ENCODE data around the gene PLXDC2.

The PLXDC2 gene

DNA sequence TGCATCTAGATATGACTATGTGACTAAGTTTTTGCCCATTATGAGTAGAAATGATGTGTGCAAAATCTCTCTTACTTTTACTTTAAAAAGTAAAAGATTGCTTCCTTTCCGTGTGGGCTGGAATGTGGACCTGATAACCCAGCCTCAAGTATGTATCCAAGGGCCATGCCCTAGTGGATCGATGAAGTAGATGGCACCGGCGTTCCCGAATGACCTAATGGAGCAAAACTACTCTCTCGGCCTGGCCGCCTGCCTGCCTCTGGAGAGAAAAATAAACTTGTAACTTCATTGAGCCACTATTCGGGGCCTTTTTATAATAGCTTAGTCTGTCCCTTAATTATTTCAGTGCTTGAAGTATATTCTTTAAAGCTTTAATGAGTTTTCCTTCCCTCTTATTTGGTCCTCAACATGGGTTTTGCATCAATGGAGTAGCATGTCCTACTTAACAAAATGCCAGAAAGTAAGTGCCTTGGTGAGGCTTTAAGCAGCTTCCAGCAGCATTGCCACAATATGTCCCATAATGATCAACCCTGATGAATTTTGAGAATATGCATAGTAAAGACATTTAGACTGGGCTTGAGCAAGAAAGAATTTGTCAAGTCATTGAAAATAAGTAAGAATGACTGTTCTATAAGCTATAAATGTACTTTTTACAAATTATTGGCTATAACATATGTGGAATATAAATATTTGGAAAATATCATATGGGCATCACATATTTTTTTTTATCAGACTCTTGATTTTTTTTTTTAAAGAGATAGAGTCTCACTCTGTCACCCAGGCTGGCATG lies 61.4 kb downstream of the PLXDC2 start:
- Histone ChIP-seq H2AFZ (no peak overlapping the region), H3K27me3 (ENCODE audit: control insufficient read depth, insufficient read depth, low read length) (no peaks in the 10 kb centered on the region), H3K4me3 (ENCODE audit: low read depth, low read length) (no peak overlapping the region), H3K27ac (no peak overlapping the region), H3K4me2 (ENCODE audit: low read length) (no peak overlapping the region), H3K79me2 (peaks cover 40% of the 10 kb centered on the region), H3K4me1 (peaks cover 11% of the 10 kb centered on the region), H3K9ac (no peak overlapping the region), H3K9me3 (ENCODE audit: control insufficient read depth, low read length) (no peaks in the 10 kb centered on the region), H3K36me3 (ENCODE audit: control insufficient read depth, insufficient read depth, low read length) (no peaks in the 10 kb centered on the region)
- TF ChIP-seq, protein P1, sequence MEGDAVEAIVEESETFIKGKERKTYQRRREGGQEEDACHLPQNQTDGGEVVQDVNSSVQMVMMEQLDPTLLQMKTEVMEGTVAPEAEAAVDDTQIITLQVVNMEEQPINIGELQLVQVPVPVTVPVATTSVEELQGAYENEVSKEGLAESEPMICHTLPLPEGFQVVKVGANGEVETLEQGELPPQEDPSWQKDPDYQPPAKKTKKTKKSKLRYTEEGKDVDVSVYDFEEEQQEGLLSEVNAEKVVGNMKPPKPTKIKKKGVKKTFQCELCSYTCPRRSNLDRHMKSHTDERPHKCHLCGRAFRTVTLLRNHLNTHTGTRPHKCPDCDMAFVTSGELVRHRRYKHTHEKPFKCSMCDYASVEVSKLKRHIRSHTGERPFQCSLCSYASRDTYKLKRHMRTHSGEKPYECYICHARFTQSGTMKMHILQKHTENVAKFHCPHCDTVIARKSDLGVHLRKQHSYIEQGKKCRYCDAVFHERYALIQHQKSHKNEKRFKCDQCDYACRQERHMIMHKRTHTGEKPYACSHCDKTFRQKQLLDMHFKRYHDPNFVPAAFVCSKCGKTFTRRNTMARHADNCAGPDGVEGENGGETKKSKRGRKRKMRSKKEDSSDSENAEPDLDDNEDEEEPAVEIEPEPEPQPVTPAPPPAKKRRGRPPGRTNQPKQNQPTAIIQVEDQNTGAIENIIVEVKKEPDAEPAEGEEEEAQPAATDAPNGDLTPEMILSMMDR (IDR thresholded peaks at IDR 0.05): no peak

DNA sequence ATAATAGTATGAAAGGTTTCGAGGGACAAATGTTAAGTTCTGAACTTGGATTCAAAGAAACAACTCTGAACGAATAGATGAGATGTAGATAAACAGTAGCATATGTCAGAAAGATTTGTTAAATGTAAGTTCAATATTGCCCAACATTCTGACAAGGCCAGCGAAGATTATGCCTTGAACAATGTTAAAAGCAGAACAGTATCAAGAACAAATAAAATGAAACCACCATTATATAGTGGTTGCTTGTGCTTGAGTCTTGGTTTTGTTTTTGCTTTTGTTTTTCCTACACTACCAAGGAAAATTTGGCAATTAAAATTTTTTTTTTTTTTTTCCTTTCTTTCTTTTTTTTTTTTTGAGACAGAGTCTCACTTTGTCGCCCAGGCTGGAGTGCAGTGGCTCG lies 66.4 kb downstream of the PLXDC2 start:
- H3K36me3 ChIP-seq (ENCODE audit: control insufficient read depth, insufficient read depth, low read length): no peaks in the 10 kb centered on the region
- no peak overlapping the region for H3K9ac ChIP-seq
- no peak overlapping the region for H3K27ac ChIP-seq
- H3K4me1 ChIP-seq: peaks cover 7% of the 10 kb centered on the region
- peaks cover 53% of the 10 kb centered on the region for H3K79me2 ChIP-seq
- no peaks in the 10 kb centered on the region for H3K9me3 ChIP-seq (ENCODE audit: control insufficient read depth, low read length)
- no peaks in the 10 kb centered on the region for H3K27me3 ChIP-seq (ENCODE audit: control insufficient read depth, insufficient read depth, low read length)
- H2AFZ ChIP-seq: no peak overlapping the region
- no peak overlapping the region for H3K4me2 ChIP-seq (ENCODE audit: low read length)
- TF ChIP-seq, protein P1 (IDR thresholded peaks at IDR 0.05): no peak
- H3K4me3 ChIP-seq (ENCODE audit: low read depth, low read length): no peak overlapping the region

DNA sequence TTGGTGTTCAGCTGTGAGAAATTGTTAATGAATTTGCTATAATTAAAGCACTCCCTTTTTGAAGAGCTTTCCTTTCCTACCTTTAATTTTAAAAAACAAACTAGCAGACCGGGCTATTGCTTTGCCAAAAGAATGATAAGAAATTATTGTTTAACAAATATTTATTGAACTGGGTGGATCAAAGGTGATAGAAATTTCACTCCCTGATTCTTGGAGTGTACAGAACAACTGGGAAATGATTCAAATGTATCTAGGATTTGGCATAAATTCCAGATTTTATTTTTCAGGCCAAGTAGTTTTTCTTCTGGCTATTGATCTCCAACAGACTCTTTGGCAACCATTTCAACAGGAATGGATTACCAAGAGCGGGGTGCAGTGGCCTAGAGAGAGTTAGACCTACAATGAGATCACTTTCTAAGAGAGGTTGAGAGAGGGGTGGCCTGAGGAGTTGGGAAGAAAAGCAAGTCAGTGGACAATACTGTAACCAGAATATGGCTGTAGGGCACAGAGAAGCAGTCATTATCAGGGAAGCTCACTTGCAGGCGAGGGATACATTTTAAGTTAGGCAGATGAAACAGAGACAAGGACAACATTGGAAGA lies 71.9 kb downstream of the PLXDC2 start:
- TF ChIP-seq, protein P1 (IDR thresholded peaks at IDR 0.05): no peak
- no peaks in the 10 kb centered on the region for H3K27me3 ChIP-seq (ENCODE audit: control insufficient read depth, insufficient read depth, low read length)
- no peaks in the 10 kb centered on the region for H3K36me3 ChIP-seq (ENCODE audit: control insufficient read depth, insufficient read depth, low read length)
- H3K9ac ChIP-seq: no peak overlapping the region
- H3K27ac ChIP-seq: no peak overlapping the region
- no peaks in the 10 kb centered on the region for H3K4me1 ChIP-seq
- no peak overlapping the region for H3K4me2 ChIP-seq (ENCODE audit: low read length)
- H2AFZ ChIP-seq: no peak overlapping the region
- no peaks in the 10 kb centered on the region for H3K9me3 ChIP-seq (ENCODE audit: control insufficient read depth, low read length)
- no peak overlapping the region for H3K4me3 ChIP-seq (ENCODE audit: low read depth, low read length)
- H3K79me2 ChIP-seq: peaks cover 27% of the 10 kb centered on the region

DNA sequence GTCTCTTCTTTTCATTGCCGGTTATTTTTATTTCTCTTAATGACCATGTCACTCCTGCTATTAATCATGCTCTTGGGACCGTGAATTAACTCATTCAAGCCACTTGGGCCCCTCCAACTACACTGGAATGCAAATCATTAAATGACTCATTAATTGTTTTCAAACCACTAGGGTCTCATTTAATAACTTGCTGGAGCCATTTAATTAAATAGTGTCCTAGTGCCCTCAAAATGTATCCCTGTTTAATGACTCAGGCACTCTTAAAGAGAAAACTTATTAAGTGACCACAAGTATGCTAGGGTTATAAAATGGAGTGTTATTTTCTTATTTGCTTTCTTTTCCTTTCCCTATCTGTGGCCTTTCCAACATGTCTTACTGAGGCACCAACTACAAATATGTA lies 73.0 kb downstream of the PLXDC2 start:
- Histone ChIP-seq H2AFZ (no peak overlapping the region), H3K27me3 (ENCODE audit: control insufficient read depth, insufficient read depth, low read length) (no peaks in the 10 kb centered on the region), H3K4me2 (ENCODE audit: low read length) (no peak overlapping the region), H3K79me2 (peaks cover 28% of the 10 kb centered on the region), H3K9ac (no peak overlapping the region), H3K9me3 (ENCODE audit: control insufficient read depth, low read length) (no peaks in the 10 kb centered on the region), H3K36me3 (ENCODE audit: control insufficient read depth, insufficient read depth, low read length) (no peaks in the 10 kb centered on the region), H3K27ac (no peak overlapping the region), H3K4me1 (no peaks in the 10 kb centered on the region), H3K4me3 (ENCODE audit: low read depth, low read length) (no peak overlapping the region)
- TF ChIP-seq, protein P1 (IDR thresholded peaks at IDR 0.05): no peak

Measured in parathyroid adenoma (tissue), 2 donors.